ENCODE measurements around the gene AOAH. TPM values are rescaled to one million over a fixed set of nuclear protein-coding genes. Genes with fewer than 3 reads are reported as not detected.

The AOAH gene
- total and polyA plus RNA-seq, 7 donors: 3.8 to 61.3 (median 16.2) TPM

DNA sequence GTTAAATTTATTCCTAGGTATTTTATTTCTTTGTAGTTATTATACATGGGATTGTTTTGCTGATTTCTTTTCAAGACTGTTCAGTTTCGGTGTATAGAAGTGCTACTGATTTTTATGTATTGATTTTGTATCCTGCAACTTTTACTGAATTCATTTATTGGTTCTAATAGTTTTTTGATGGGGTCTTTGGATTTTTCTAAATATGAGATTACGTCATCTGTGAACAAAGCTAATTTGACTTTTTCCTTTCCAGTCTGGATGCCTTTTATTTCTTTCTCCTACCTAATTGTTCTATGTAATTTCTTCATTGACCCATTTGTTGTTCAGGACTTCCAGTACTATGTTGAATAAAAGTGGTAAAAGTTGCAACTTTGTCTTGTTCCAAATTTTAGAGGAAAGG lies 5.8 kb upstream of the AOAH start:
- 72 to 95% methylated on average over 2 of the region's 2 CpGs for WGBS, 2 donors
- TF ChIP-seq POLR2A (IDR thresholded peaks at IDR 0.05): no peak
- no peak for TF ChIP-seq EP300 (IDR thresholded peaks at IDR 0.05)
- TF ChIP-seq, protein P1, sequence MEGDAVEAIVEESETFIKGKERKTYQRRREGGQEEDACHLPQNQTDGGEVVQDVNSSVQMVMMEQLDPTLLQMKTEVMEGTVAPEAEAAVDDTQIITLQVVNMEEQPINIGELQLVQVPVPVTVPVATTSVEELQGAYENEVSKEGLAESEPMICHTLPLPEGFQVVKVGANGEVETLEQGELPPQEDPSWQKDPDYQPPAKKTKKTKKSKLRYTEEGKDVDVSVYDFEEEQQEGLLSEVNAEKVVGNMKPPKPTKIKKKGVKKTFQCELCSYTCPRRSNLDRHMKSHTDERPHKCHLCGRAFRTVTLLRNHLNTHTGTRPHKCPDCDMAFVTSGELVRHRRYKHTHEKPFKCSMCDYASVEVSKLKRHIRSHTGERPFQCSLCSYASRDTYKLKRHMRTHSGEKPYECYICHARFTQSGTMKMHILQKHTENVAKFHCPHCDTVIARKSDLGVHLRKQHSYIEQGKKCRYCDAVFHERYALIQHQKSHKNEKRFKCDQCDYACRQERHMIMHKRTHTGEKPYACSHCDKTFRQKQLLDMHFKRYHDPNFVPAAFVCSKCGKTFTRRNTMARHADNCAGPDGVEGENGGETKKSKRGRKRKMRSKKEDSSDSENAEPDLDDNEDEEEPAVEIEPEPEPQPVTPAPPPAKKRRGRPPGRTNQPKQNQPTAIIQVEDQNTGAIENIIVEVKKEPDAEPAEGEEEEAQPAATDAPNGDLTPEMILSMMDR (IDR thresholded peaks at IDR 0.05): no peak
- no peak for TF ChIP-seq POLR2AphosphoS5 (IDR thresholded peaks at IDR 0.05)

GRCh38 chr7:36728143-36728542 lies 3.8 kb upstream of the AOAH start:
- no peak for DNase-seq
- 91 to 93% methylated on average over 2 of the region's 2 CpGs for WGBS, 2 donors
- TF ChIP-seq POLR2AphosphoS5 (IDR thresholded peaks at IDR 0.05) (no peak), POLR2A (IDR thresholded peaks at IDR 0.05) (no peak), EP300 (IDR thresholded peaks at IDR 0.05) (no peak)
- TF ChIP-seq, protein P1 (IDR thresholded peaks at IDR 0.05): no peak
- intact Hi-C loops (cut with DNase I): no loop called here
- Histone ChIP-seq H3K36me3 (no peaks in the 10 kb centered on the region), H3K4me1 (no peaks in the 10 kb centered on the region), H3K27me3 (no peaks in the 10 kb centered on the region), H3K9me3 (no peaks in the 10 kb centered on the region), H3K4me3 (no peak overlapping the region), H3K27ac (no peak overlapping the region)

More for the DNA sequence above, 5.8 kb upstream of the AOAH start:
- Histone ChIP-seq H3K4me3 (no peak overlapping the region), H3K27me3 (no peaks in the 10 kb centered on the region), H3K9me3 (no peaks in the 10 kb centered on the region), H3K4me1 (no peaks in the 10 kb centered on the region), H3K27ac (no peak overlapping the region), H3K36me3 (no peaks in the 10 kb centered on the region)
- no peak for DNase-seq
- intact Hi-C loops (cut with DNase I): no loop called here

DNA sequence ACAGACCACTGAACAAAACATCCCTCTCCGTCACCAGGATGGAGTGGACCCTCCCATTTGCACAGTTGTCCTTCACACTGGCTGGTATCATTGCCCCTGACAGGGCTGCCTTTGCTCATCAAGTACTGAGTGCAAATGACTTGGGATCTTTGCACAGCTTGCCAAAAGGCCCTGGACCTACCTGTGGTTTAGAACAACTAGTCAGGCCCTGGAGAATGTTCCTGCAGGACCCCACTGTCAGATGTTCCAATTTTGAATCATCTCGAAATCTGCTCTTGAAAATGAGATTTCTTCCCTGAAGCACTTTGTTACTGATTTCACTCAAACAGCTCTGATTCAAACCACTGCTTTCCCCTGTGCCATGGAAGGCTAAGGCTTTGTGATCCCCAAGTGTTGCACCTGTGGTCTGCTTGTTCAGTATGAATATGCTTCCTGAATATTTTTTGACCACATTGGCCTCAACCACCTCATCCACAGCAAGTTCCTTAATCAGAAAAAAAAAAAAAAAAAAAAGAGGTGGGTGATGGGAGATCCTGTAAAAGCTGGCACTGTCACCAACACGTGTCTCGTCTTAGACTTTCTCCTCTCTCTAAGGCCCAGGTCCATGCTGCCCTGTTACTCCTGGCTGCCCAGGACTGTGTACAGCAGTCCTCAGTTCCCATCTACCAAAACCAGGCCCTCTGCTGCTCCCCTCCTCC lies 2.7 kb upstream of the AOAH start:
- Histone ChIP-seq H3K4me3 (no peak overlapping the region), H3K27me3 (no peaks in the 10 kb centered on the region), H3K4me1 (no peaks in the 10 kb centered on the region), H3K9me3 (no peaks in the 10 kb centered on the region), H3K36me3 (no peaks in the 10 kb centered on the region), H3K27ac (no peak overlapping the region)
- WGBS, 2 donors: 62 to 86% methylated on average over 4 of the region's 4 CpGs
- intact Hi-C loops (cut with DNase I): no loop called here
- no peak for DNase-seq
- no peak for TF ChIP-seq EP300 (IDR thresholded peaks at IDR 0.05)
- TF ChIP-seq POLR2AphosphoS5 (IDR thresholded peaks at IDR 0.05): no peak
- TF ChIP-seq POLR2A (IDR thresholded peaks at IDR 0.05): no peak
- TF ChIP-seq, protein P1 (IDR thresholded peaks at IDR 0.05): no peak

DNA sequence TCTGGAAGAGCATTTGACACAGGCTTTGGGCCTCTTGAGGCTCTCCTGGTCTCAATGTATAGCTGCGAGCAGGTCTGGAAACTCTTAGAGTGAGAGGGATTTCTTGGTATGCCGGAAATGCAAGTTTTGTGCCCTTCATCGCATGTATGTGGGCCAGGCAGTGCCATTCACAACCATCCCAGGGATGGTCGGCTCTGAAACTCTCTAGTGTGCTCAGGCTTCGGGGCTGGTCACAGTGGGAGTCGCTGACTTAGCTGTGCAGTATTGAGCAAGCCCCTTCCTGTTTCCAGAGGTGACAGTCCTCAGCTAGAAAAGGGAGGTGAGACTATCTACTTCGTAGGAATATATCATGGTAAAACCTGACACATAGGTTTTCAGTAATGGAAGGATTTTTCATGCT lies 2.0 kb upstream of the AOAH start:
- no peak for DNase-seq
- H3K27ac ChIP-seq: no peak overlapping the region
- intact Hi-C loops (cut with DNase I): no loop called here
- H3K36me3 ChIP-seq: no peaks in the 10 kb centered on the region
- TF ChIP-seq POLR2AphosphoS5 (IDR thresholded peaks at IDR 0.05): no peak
- TF ChIP-seq EP300 (IDR thresholded peaks at IDR 0.05): no peak
- TF ChIP-seq, protein P1 (IDR thresholded peaks at IDR 0.05): no peak
- TF ChIP-seq POLR2A (IDR thresholded peaks at IDR 0.05): no peak
- H3K4me3 ChIP-seq: no peak overlapping the region
- no peaks in the 10 kb centered on the region for H3K27me3 ChIP-seq
- WGBS, 2 donors: 83 to 94% methylated on average over 7 of the region's 7 CpGs
- H3K9me3 ChIP-seq: no peaks in the 10 kb centered on the region
- no peaks in the 10 kb centered on the region for H3K4me1 ChIP-seq

DNA sequence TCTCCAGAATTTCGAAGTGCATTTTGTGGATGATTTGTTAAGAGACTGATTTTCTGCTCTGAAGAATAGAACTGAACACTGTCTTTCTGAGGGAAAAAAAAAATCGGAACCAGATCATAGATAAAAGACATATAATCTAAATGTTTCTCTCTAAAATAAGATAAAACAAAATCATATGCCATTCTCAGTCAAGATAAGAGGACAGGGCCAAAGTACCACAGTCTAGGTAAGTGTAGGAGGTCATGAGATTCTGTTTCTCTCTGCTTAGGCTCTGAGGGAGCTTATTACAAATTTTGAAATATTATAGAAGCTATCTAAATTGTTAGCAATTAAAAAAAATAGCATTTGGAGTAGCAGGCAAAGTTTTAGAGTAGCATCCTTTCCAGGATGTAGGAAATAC lies 702 bp upstream of the AOAH start:
- Histone ChIP-seq H3K9me3 (no peaks in the 10 kb centered on the region), H3K4me1 (no peaks in the 10 kb centered on the region), H3K4me3 (no peak overlapping the region), H3K27ac (no peak overlapping the region), H3K36me3 (no peaks in the 10 kb centered on the region), H3K27me3 (no peaks in the 10 kb centered on the region)
- no peak for DNase-seq
- intact Hi-C loops (cut with DNase I): no loop called here
- 61 to 68% methylated on average over 2 of the region's 2 CpGs for WGBS, 2 donors
- TF ChIP-seq POLR2A (IDR thresholded peaks at IDR 0.05) (no peak), EP300 (IDR thresholded peaks at IDR 0.05) (no peak), POLR2AphosphoS5 (IDR thresholded peaks at IDR 0.05) (no peak)
- TF ChIP-seq, protein P1 (IDR thresholded peaks at IDR 0.05): no peak

Measured in sigmoid colon (tissue), 7 donors.